ENCODE data around the gene OR6A2. TPM values are rescaled to one million over a fixed set of nuclear protein-coding genes. Genes with fewer than 3 reads are reported as not detected.
"Not testable (repeated sequence)": the region's sequence is repeated elsewhere in the genome, so short reads cannot be mapped to it uniquely, and the experiment has no call there.

Gene OR6A2
- total RNA-seq, 2 donors from 2014 or later, result 0.35 TPM; not detected in 1

- no peaks in the 10 kb centered on the region for H3K27me3 ChIP-seq (replicated peaks; ENCODE audit: insufficient read depth)
- DNase-seq (ENCODE audit: low spot score), result no peak
- H3K9me3 ChIP-seq, result no peaks in the 10 kb centered on the region
- no peak overlapping the region for H3K27ac ChIP-seq
- no peak for ATAC-seq (ENCODE audit: insufficient number of reproducible peaks, low FRiP score, low read depth)
- no peak for TF ChIP-seq CTCF (IDR thresholded peaks at IDR 0.05)
- no peaks in the 10 kb centered on the region for H3K4me1 ChIP-seq (ENCODE audit: control insufficient read depth in 1 of 2, low read depth in 2 of 2)
- H3K36me3 ChIP-seq, result no peaks in the 10 kb centered on the region
- no peak overlapping the region for H3K4me3 ChIP-seq
Observed at GRCh38 chr11:6818967-6819366, 19.5 kb upstream of the OR6A2 start.

GRCh38 chr11:6817694-6818093, 18.2 kb upstream of the OR6A2 start:
- ATAC-seq (ENCODE audit: insufficient number of reproducible peaks, low FRiP score, low read depth), result no peak
- TF ChIP-seq CTCF (IDR thresholded peaks at IDR 0.05), result no peak
- Histone ChIP-seq H3K36me3 (no peaks in the 10 kb centered on the region), H3K9me3 (no peaks in the 10 kb centered on the region), H3K27me3 (replicated peaks; ENCODE audit: insufficient read depth) (no peaks in the 10 kb centered on the region), H3K4me3 (no peak overlapping the region), H3K27ac (no peak overlapping the region), H3K4me1 (ENCODE audit: control insufficient read depth in 1 of 2, low read depth in 2 of 2) (no peaks in the 10 kb centered on the region)
- no peak for DNase-seq (ENCODE audit: low spot score)

- H3K36me3 ChIP-seq, result no peaks in the 10 kb centered on the region
- ATAC-seq (ENCODE audit: insufficient number of reproducible peaks, low FRiP score, low read depth) (no peak), DNase-seq (ENCODE audit: low spot score) (no peak)
- H3K4me3 ChIP-seq, result no peak overlapping the region
- no peak for TF ChIP-seq CTCF (IDR thresholded peaks at IDR 0.05)
- no peaks in the 10 kb centered on the region for H3K27me3 ChIP-seq (replicated peaks; ENCODE audit: insufficient read depth)
- H3K4me1 ChIP-seq (ENCODE audit: control insufficient read depth in 1 of 2, low read depth in 2 of 2), result no peaks in the 10 kb centered on the region
- H3K27ac ChIP-seq, result no peak overlapping the region
- H3K9me3 ChIP-seq, result no peaks in the 10 kb centered on the region
Observed at GRCh38 chr11:6813656-6814055, 14.2 kb upstream of the OR6A2 start.

- DNase-seq (ENCODE audit: low spot score), result no peak
- TF ChIP-seq CTCF (IDR thresholded peaks at IDR 0.05), result peak; percentile 72
- H3K9me3 ChIP-seq, result no peaks in the 10 kb centered on the region
- H3K27me3 ChIP-seq (replicated peaks; ENCODE audit: insufficient read depth), result no peaks in the 10 kb centered on the region
- no peaks in the 10 kb centered on the region for H3K4me1 ChIP-seq (ENCODE audit: control insufficient read depth in 1 of 2, low read depth in 2 of 2)
- H3K36me3 ChIP-seq, result no peaks in the 10 kb centered on the region
- no peak for ATAC-seq (ENCODE audit: insufficient number of reproducible peaks, low FRiP score, low read depth)
- no peak overlapping the region for H3K4me3 ChIP-seq
- H3K27ac ChIP-seq, result no peak overlapping the region
Observed at GRCh38 chr11:6812390-6813005, 13.0 kb upstream of the OR6A2 start.

- H3K4me1 ChIP-seq (ENCODE audit: control insufficient read depth in 1 of 2, low read depth in 2 of 2); H3K36me3 ChIP-seq; H3K4me3 ChIP-seq; DNase-seq (ENCODE audit: low spot score); H3K27ac ChIP-seq; H3K27me3 ChIP-seq (replicated peaks; ENCODE audit: insufficient read depth); H3K9me3 ChIP-seq; ATAC-seq (ENCODE audit: insufficient number of reproducible peaks, low FRiP score, low read depth): not testable (repeated sequence)
Observed at GRCh38 chr11:6801075-6801474, 1.6 kb upstream of the OR6A2 start.

GRCh38 chr11:6794639-6795038, 4.8 kb downstream of the OR6A2 start:
- no peak for TF ChIP-seq CTCF (IDR thresholded peaks at IDR 0.05)
- Histone ChIP-seq H3K27me3 (replicated peaks; ENCODE audit: insufficient read depth) (no peaks in the 10 kb centered on the region), H3K27ac (no peak overlapping the region), H3K36me3 (no peaks in the 10 kb centered on the region), H3K4me1 (ENCODE audit: control insufficient read depth in 1 of 2, low read depth in 2 of 2) (no peaks in the 10 kb centered on the region), H3K9me3 (no peaks in the 10 kb centered on the region), H3K4me3 (no peak overlapping the region)
- ATAC-seq (ENCODE audit: insufficient number of reproducible peaks, low FRiP score, low read depth), result no peak
- DNase-seq (ENCODE audit: low spot score), result no peak

All from thoracic aorta (tissue), 2 donors.